Smooth muscle cell (in vitro differentiated cells): ENCODE measurements around the gene FCMR. TPM values are rescaled to one million over a fixed set of nuclear protein-coding genes. Genes with fewer than 3 reads are reported as not detected.

ENCODE experiments used
- DNase-seq: peaks from one replicate; lab custom pipeline; 2025; ENCODE audit not compliant: unreplicated experiment; lab: John Stamatoyannopoulos, UW
- H2AFZ ChIP-seq: fragments of 200-600 bp; sonication (generic); 2 replicates; pipeline ENCODE4 v1.6.0; 2016; ENCODE audit warnings: antibody characterized with exemption, low read depth, mild to moderate bottlenecking
- H3F3A ChIP-seq: fragments of 200-600 bp; sonication (generic); 2 replicates; pipeline ENCODE4 v1.6.0; 2017; ENCODE audit warnings: antibody characterized with exemption, low read depth
- H3K27ac ChIP-seq: fragments of 200-600 bp; sonication (generic); 2 replicates; pipeline ENCODE4 v1.5.1; 2016; ENCODE audit warnings: low read depth, mild to moderate bottlenecking
- H3K27me3 ChIP-seq: fragments of 200-600 bp; sonication (generic); 2 replicates; pipeline ENCODE4 v1.6.1; 2016; ENCODE audit warnings: low read depth, mild to moderate bottlenecking
- H3K36me3 ChIP-seq: fragments of 200-600 bp; sonication (generic); 2 replicates; pipeline ENCODE4 v1.5.1; 2016; ENCODE audit warnings: low read depth
- H3K4me1 ChIP-seq: fragments of 200-600 bp; sonication (generic); 2 replicates; pipeline ENCODE4 v1.5.1; 2016; ENCODE audit warnings: low read depth
- H3K4me2 ChIP-seq: fragments of 200-600 bp; sonication (generic); 2 replicates; pipeline ENCODE4 v1.6.0; 2016; ENCODE audit warnings: mild to moderate bottlenecking
- H3K4me3 ChIP-seq: fragments of 200-600 bp; sonication (generic); 2 replicates; pipeline ENCODE4 v1.5.1; 2016; ENCODE audit warnings: mild to moderate bottlenecking
- H3K79me2 ChIP-seq: fragments of 200-600 bp; sonication (generic); 2 replicates; pipeline ENCODE4 v1.6.0; 2016; ENCODE audit warnings: low read depth, mild to moderate bottlenecking
- H3K9ac ChIP-seq: fragments of 200-600 bp; sonication (generic); 2 replicates; pipeline ENCODE4 v1.6.0; 2016; ENCODE audit warnings: low read depth
- H3K9me3 ChIP-seq: fragments of 200-600 bp; sonication (generic); replicated peaks from 2 replicates; pipeline ENCODE4 v1.5.1; 2016; ENCODE audit warnings: low read depth
- H4K20me1 ChIP-seq: fragments of 200-600 bp; sonication (generic); 2 replicates; pipeline ENCODE4 v1.6.0; 2016; ENCODE audit warnings: low read depth
- WGBS: methylation state at CpG from one replicate; pipeline ENCODE4 v1.1.7; 2016; ENCODE audit warnings: low lambda C conversion rate; 5-methylcytosine and 5-hydroxymethylcytosine counted together
- polyA plus RNA-seq: library from polyadenylated mRNA; unstranded; fragments of >200 nt; fragmentation: Nextera tagmentation; extraction: Ambion mirVana; gene quantifications from 2 replicates; pipeline ENCODE4 v1.2.1, GENCODE V29; 2016
- total RNA-seq: library from RNA; depleted of rRNA; stranded (reverse); fragments of >200 nt; gene quantifications from 2 replicates; pipeline ENCODE4 v1.2.3, GENCODE V29; 2014
- TF ChIP-seq, protein P1 (sequence below): fragments of 200-600 bp; sonication (generic); IDR thresholded peaks from 2 replicates; pipeline ENCODE4 v1.5.1; 2017; ENCODE audit warnings: borderline replicate concordance, mild to moderate bottlenecking, antibody characterized with exemption; ENCODE audit not compliant: insufficient read depth, poor library complexity, severe bottlenecking

Gene FCMR
- total and polyA plus RNA-seq, 2 experiments from 2014 or later, result 1.6 TPM; not detected in 1

DNA sequence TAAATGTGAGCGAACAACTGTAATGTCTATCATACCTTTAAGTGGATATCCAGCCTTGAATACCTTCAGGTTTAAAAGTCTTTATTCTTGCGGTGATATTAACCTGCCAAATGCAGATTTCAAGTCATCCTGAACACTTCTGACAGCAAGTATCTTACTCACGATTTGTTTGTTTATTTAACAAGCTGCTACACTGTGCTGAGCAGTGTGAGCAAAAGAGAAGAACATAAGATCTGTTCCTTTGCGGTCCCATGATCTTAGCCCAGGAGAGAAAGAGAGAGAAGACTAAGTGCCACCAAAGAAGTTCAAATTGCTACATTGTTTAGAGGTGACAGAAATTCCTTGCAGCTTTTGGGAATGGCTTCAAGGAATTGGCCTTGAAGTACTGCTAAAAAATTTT lies 34.0 kb downstream of the FCMR start:
- H3K9me3 ChIP-seq, result no peaks in the 10 kb centered on the region
- no peak for DNase-seq
- WGBS, result 73% methylated on average over 4 of the region's 4 CpGs
- H3K79me2 ChIP-seq, result no peaks in the 10 kb centered on the region
- H3K27me3 ChIP-seq, result no peaks in the 10 kb centered on the region
- no peak overlapping the region for H3K9ac ChIP-seq
- peak overlapping the region; percentile 2 for H3K27ac ChIP-seq
- TF ChIP-seq, protein P1, sequence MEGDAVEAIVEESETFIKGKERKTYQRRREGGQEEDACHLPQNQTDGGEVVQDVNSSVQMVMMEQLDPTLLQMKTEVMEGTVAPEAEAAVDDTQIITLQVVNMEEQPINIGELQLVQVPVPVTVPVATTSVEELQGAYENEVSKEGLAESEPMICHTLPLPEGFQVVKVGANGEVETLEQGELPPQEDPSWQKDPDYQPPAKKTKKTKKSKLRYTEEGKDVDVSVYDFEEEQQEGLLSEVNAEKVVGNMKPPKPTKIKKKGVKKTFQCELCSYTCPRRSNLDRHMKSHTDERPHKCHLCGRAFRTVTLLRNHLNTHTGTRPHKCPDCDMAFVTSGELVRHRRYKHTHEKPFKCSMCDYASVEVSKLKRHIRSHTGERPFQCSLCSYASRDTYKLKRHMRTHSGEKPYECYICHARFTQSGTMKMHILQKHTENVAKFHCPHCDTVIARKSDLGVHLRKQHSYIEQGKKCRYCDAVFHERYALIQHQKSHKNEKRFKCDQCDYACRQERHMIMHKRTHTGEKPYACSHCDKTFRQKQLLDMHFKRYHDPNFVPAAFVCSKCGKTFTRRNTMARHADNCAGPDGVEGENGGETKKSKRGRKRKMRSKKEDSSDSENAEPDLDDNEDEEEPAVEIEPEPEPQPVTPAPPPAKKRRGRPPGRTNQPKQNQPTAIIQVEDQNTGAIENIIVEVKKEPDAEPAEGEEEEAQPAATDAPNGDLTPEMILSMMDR, result no peak
- H3K36me3 ChIP-seq, result no peaks in the 10 kb centered on the region
- H3K4me2 ChIP-seq, result no peak overlapping the region
- H4K20me1 ChIP-seq, result no peaks in the 10 kb centered on the region
- H3K4me1 ChIP-seq, result peaks cover 2% of the 10 kb centered on the region
- H3F3A ChIP-seq, result no peaks in the 10 kb centered on the region
- peak overlapping the region; percentile 48 for H2AFZ ChIP-seq
- H3K4me3 ChIP-seq, result no peak overlapping the region

GRCh38 chr1:206886831-206887230 lies 34.9 kb downstream of the FCMR start:
- no peaks in the 10 kb centered on the region for H4K20me1 ChIP-seq
- H3K4me2 ChIP-seq, result no peak overlapping the region
- peaks cover 2% of the 10 kb centered on the region for H3K4me1 ChIP-seq
- H3F3A ChIP-seq, result no peaks in the 10 kb centered on the region
- no peak overlapping the region for H2AFZ ChIP-seq
- H3K9ac ChIP-seq, result no peak overlapping the region
- 100% methylated on average over 1 of the region's 1 CpG for WGBS
- no peaks in the 10 kb centered on the region for H3K36me3 ChIP-seq
- H3K4me3 ChIP-seq, result no peak overlapping the region
- DNase-seq, result no peak
- H3K9me3 ChIP-seq, result no peaks in the 10 kb centered on the region
- H3K27ac ChIP-seq, result no peak overlapping the region
- H3K27me3 ChIP-seq, result no peaks in the 10 kb centered on the region
- H3K79me2 ChIP-seq, result no peaks in the 10 kb centered on the region
- TF ChIP-seq, protein P1, result no peak

- Histone ChIP-seq H3K27ac (no peak overlapping the region), H3K4me2 (no peak overlapping the region), H3K9me3 (no peaks in the 10 kb centered on the region), H3K4me1 (peaks cover 2% of the 10 kb centered on the region), H3F3A (no peaks in the 10 kb centered on the region), H3K4me3 (no peak overlapping the region), H3K79me2 (no peaks in the 10 kb centered on the region), H3K9ac (no peak overlapping the region), H3K36me3 (no peaks in the 10 kb centered on the region), H3K27me3 (no peaks in the 10 kb centered on the region), H2AFZ (peak overlapping the region; percentile 28), H4K20me1 (no peaks in the 10 kb centered on the region)
- DNase-seq, result no peak
- TF ChIP-seq, protein P1, result no peak
- WGBS, result 68% methylated on average over 3 of the region's 3 CpGs
Observed at GRCh38 chr1:206885341-206886060, 36.2 kb downstream of the FCMR start.

DNA sequence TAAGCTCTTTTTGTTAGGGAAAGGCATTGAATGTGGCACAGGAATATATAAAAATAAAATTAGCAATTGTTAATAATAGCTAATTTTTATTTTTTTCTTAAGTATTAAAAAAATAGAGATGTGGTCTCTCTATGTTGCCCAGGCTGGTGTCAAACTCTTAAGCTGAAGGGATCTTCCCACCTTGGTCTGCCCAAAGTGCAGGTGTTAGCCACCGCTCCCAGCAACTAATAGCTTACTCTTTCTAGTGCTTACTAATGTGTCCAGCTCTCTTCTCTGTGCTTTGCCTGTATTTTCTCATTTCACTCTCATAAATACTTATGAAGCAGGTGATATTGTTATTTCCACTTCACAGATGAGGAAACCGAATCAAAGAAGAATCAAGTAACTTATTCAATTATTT lies 37.9 kb downstream of the FCMR start:
- peaks cover under 1% of the 10 kb centered on the region for H3K9me3 ChIP-seq
- H3K4me3 ChIP-seq, result no peak overlapping the region
- H2AFZ ChIP-seq, result no peak overlapping the region
- WGBS, result 90% methylated on average over 2 of the region's 2 CpGs
- H3K27me3 ChIP-seq, result no peaks in the 10 kb centered on the region
- no peak overlapping the region for H3K27ac ChIP-seq
- no peaks in the 10 kb centered on the region for H3K4me1 ChIP-seq
- no peak overlapping the region for H3K9ac ChIP-seq
- no peaks in the 10 kb centered on the region for H4K20me1 ChIP-seq
- H3K79me2 ChIP-seq, result no peaks in the 10 kb centered on the region
- peaks cover 5% of the 10 kb centered on the region for H3K36me3 ChIP-seq
- no peaks in the 10 kb centered on the region for H3F3A ChIP-seq
- no peak overlapping the region for H3K4me2 ChIP-seq
- no peak for DNase-seq
- TF ChIP-seq, protein P1, result no peak
